ENCODE measurements around the gene HACD3.
A peak's percentile ranks its signal among the peaks of the same experiment; 100 is the strongest.
"Not testable (repeated sequence)": the region's sequence is repeated elsewhere in the genome, so short reads cannot be mapped to it uniquely, and the experiment has no call there.

The HACD3 gene

DNA sequence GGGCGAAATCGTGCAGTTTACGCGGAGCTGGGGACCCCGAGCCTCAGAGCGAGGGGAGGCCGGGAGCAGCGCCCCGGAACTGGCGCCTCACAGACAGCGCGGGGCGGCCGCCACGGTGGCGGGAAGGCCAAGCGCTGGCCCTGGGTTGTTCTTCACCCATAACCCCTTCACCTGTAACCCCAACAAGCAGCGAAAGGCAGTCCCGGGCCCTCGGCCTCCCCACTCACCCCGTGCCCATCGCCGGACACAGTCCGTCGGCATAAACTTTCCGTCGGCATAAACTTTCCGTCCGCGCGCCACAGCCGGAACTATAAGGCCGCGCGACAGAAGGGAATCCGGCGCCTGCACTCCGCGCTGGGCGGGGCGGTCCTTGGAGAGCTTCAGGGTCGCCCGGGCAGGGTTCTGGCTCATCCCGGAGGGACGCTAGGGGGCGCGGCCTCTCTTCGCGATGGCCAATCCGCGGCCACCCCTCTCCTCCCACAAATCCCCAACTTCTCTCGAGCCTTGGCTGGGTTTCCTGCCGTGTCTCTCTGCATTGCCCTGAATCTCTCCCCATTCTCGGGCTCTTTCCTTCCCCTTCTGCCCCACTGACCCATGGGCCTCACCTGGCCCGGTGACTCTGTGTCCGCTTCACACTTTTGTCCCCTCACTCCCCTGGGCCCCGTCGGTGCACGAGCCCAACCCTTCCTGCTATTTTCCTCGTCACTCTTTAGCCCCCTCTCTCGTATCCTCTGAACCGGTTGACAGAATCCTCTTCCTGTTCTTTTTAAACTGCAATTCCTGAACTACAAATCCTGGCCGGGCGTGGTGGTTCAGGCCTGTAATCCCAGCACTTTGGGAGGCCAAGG lies 80.8 kb downstream of the HACD3 start, which contains the start of gene INTS14:
INTS14 (minus strand) TSS at position 261 of the 848 bp plus-strand sequence. CDS start 3,751 bp downstream, outside the sequence.
- Histone ChIP-seq H3K36me3 (ENCODE audit: insufficient read depth, low read depth, low read length) (0 out of 2 replicates have a peak, but pooled peaks cover 10% of the 10 kb centered on the region), H3K9ac (ENCODE audit: low read depth, low read length) (peak within 1 kb of the TSS; percentile 94), H3K9me3 (ENCODE audit: insufficient read depth, low read depth, low read length) (no peaks in the 10 kb centered on the region), H3K4me1 (ENCODE audit: insufficient read depth, low read length) (peaks cover 7% of the 10 kb centered on the region; the same call in 1 of the 2 replicates), H3K27me3 (ENCODE audit: insufficient read depth, low read length) (no peaks in the 10 kb centered on the region), H3K4me3 (ENCODE audit: low read length) (peak within 1 kb of the TSS; percentile 91), H3K27ac (ENCODE audit: low read length) (peak within 1 kb of the TSS; percentile 73)

GRCh38 chr15:65611888-65612615 lies 81.8 kb downstream of the HACD3 start:
- Histone ChIP-seq H3K9me3 (ENCODE audit: insufficient read depth, low read depth, low read length) (no peaks in the 10 kb centered on the region), H3K4me1 (ENCODE audit: insufficient read depth, low read length) (peaks cover 7% of the 10 kb centered on the region; the same call in 1 of the 2 replicates), H3K27ac (ENCODE audit: low read length) (peak overlapping the region; percentile 73), H3K4me3 (ENCODE audit: low read length) (peak overlapping the region; percentile 91), H3K9ac (ENCODE audit: low read depth, low read length) (peak overlapping the region; percentile 94), H3K36me3 (ENCODE audit: insufficient read depth, low read depth, low read length) (0 out of 2 replicates have a peak, but pooled peaks cover 5% of the 10 kb centered on the region), H3K27me3 (ENCODE audit: insufficient read depth, low read length) (no peaks in the 10 kb centered on the region)

GRCh38 chr15:65612616-65612946 lies 82.3 kb downstream of the HACD3 start:
- Histone ChIP-seq H3K4me1 (ENCODE audit: insufficient read depth, low read length) (peaks cover 7% of the 10 kb centered on the region; the same call in 1 of the 2 replicates), H3K27ac (ENCODE audit: low read length) (no peak overlapping the region), H3K9ac (ENCODE audit: low read depth, low read length) (peak overlapping the region; percentile 94; the same call in 1 of the 2 replicates), H3K27me3 (ENCODE audit: insufficient read depth, low read length) (no peaks in the 10 kb centered on the region), H3K9me3 (ENCODE audit: insufficient read depth, low read depth, low read length) (no peaks in the 10 kb centered on the region), H3K4me3 (ENCODE audit: low read length) (no peak overlapping the region), H3K36me3 (ENCODE audit: insufficient read depth, low read depth, low read length) (no peaks in the 10 kb centered on the region)

DNA sequence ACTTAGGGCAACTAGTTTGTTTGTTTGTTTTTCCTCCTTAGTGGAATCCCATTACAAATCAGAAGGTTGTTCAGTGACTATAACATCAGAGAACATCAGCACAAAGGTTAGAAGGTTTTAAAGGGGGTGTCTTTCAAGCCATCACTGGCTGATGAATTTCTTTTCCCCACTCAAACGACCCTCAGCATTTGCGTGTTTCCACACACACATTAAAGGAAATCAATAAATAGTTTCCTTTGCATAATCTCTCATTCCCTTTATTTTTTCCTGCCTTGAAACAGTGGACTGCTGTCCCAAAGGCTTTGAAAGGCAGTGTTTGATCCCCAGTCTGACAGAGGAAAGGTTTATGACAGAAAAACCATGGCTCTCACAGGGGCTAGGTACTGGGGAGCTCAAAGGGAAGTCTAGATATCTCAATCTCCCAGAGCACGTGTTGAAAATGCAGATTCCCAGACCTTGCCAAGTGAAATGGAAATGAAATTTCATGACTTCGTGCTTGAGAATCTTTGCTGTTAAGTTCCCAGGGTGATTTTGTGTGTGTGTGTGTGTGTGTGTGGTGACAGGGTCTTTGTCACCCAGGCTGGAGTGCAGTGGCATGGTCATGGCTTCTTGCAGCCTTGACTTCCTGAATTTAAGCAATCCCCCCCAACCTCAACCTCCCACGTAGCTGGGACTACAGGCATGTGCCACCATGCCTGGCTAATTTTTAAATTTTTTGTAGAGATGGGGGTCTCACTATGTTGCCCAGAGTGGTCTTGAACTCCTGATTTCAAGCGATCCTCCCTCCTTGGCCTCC lies 82.9 kb downstream of the HACD3 start:
- no peak overlapping the region for H3K27ac ChIP-seq (ENCODE audit: low read length)
- no peaks in the 10 kb centered on the region for H3K9me3 ChIP-seq (ENCODE audit: insufficient read depth, low read depth, low read length)
- H3K4me3 ChIP-seq (ENCODE audit: low read length) = no peak overlapping the region
- H3K9ac ChIP-seq (ENCODE audit: low read depth, low read length) = no peak overlapping the region
- H3K4me1 ChIP-seq (ENCODE audit: insufficient read depth, low read length) = peaks cover 7% of the 10 kb centered on the region; the same call in 1 of the 2 replicates
- H3K27me3 ChIP-seq (ENCODE audit: insufficient read depth, low read length) = no peaks in the 10 kb centered on the region
- H3K36me3 ChIP-seq (ENCODE audit: insufficient read depth, low read depth, low read length) = no peaks in the 10 kb centered on the region

- not testable (repeated sequence) for H3K9me3 ChIP-seq (ENCODE audit: insufficient read depth, low read depth, low read length); H3K27ac ChIP-seq (ENCODE audit: low read length); H3K4me3 ChIP-seq (ENCODE audit: low read length); H3K36me3 ChIP-seq (ENCODE audit: insufficient read depth, low read depth, low read length); H3K9ac ChIP-seq (ENCODE audit: low read depth, low read length); H3K27me3 ChIP-seq (ENCODE audit: insufficient read depth, low read length)
- H3K4me1 ChIP-seq (ENCODE audit: insufficient read depth, low read length) = peaks cover 20% of the 10 kb centered on the region
Measured at GRCh38 chr15:65615887-65616286, 85.6 kb downstream of the HACD3 start.

DNA sequence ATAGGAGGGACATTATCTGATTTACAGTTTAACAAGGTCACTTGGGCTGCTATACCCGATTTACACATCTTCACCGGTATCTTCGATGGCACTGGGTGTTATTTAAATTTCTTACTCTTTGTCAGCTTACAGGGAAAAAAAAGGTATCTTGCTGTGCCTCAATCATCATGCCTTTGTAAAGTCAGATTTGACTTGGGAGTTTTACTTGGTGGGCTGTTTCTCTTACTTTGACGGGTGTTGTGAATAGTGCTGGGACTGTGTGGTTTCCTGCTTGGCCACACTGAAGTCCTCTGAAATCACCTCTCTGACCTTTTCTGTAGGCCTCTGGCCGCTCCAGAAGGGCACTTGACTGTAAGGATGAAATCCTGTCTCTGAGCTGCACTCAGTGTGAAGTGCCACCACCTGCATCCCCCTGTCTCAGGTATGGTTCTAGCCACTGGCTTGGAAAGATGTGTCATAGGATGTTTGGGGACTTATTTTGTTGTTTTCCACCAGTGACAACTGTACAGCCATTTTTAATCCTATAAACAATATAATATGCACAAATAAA lies 88.4 kb downstream of the HACD3 start:
- no peaks in the 10 kb centered on the region for H3K27me3 ChIP-seq (ENCODE audit: insufficient read depth, low read length)
- no peak overlapping the region for H3K9ac ChIP-seq (ENCODE audit: low read depth, low read length)
- no peaks in the 10 kb centered on the region for H3K36me3 ChIP-seq (ENCODE audit: insufficient read depth, low read depth, low read length)
- peak overlapping the region; percentile 34 for H3K4me3 ChIP-seq (ENCODE audit: low read length)
- no peaks in the 10 kb centered on the region for H3K9me3 ChIP-seq (ENCODE audit: insufficient read depth, low read depth, low read length)
- H3K4me1 ChIP-seq (ENCODE audit: insufficient read depth, low read length) = peaks cover 13% of the 10 kb centered on the region
- no peak overlapping the region for H3K27ac ChIP-seq (ENCODE audit: low read length)

DNA sequence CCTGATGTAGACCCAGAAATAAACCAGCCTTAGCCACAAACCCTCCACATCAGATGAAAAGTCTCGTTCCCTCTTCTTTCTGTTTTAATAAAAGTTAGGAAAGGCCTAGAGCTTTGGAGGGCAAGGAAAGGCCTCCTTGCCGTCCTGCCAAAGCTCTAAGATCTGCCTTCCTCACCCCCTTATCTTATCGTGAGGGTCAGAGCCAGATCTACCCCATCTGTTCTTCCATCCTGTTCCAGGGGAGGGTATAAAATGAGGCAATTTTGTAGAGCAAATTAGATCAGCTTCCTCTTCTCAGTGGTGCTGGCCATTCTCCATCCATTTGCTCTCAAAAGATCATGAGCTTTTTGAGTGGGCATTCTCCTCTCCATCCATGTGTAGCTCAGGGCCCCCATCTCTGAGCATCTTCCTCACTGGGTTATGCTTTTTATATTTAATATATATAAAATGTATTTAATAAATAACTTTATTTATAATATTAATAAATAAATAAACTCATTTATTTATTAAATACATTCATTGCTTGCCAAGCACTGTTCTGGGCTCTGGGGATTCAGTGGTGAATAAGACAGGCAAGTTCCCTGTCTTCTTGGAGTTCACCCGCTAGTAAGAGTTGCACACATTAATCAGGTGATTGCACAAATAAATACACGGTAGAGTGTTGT lies 89.5 kb downstream of the HACD3 start:
- Histone ChIP-seq H3K9me3 (ENCODE audit: insufficient read depth, low read depth, low read length) (no peaks in the 10 kb centered on the region), H3K36me3 (ENCODE audit: insufficient read depth, low read depth, low read length) (no peaks in the 10 kb centered on the region), H3K4me3 (ENCODE audit: low read length) (no peak overlapping the region), H3K4me1 (ENCODE audit: insufficient read depth, low read length) (peaks cover 13% of the 10 kb centered on the region), H3K27ac (ENCODE audit: low read length) (no peak overlapping the region), H3K27me3 (ENCODE audit: insufficient read depth, low read length) (no peaks in the 10 kb centered on the region), H3K9ac (ENCODE audit: low read depth, low read length) (no peak overlapping the region)

GRCh38 chr15:65620833-65621232 lies 90.6 kb downstream of the HACD3 start:
- no peak overlapping the region for H3K27ac ChIP-seq (ENCODE audit: low read length)
- no peak overlapping the region for H3K9ac ChIP-seq (ENCODE audit: low read depth, low read length)
- no peaks in the 10 kb centered on the region for H3K36me3 ChIP-seq (ENCODE audit: insufficient read depth, low read depth, low read length)
- H3K27me3 ChIP-seq (ENCODE audit: insufficient read depth, low read length) = no peaks in the 10 kb centered on the region
- no peak overlapping the region for H3K4me3 ChIP-seq (ENCODE audit: low read length)
- H3K9me3 ChIP-seq (ENCODE audit: insufficient read depth, low read depth, low read length) = no peaks in the 10 kb centered on the region
- peaks cover 13% of the 10 kb centered on the region for H3K4me1 ChIP-seq (ENCODE audit: insufficient read depth, low read length)

DNA sequence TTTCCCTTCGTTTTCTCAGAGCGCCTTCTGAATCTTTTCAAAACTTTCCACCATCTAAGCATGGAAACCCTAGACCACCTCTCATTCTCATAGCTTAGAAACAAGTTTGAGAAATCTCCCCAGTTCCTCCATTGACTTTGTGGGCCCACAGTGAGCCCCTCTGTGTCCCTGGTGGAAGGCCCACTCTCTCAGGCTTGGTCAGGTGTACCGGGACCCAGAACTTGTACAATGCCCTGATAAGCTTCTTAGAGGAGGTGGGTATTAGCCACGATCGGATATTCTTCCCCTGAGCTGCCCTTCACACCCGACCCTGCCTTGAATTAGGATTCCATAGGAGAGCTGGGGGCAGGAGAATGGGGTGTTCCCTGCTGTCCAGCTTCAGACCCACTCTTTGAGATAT lies 91.4 kb downstream of the HACD3 start, which contains the start of gene SLC24A1:
SLC24A1 (plus strand) TSS at position 301 of the 400 bp plus-strand sequence. CDS start 2,143 bp downstream, outside the sequence.
- Histone ChIP-seq H3K27ac (ENCODE audit: low read length) (no peak within 1 kb of the TSS), H3K27me3 (ENCODE audit: insufficient read depth, low read length) (no peaks in the 10 kb centered on the region), H3K4me3 (ENCODE audit: low read length) (no peak within 1 kb of the TSS), H3K4me1 (ENCODE audit: insufficient read depth, low read length) (peaks cover 13% of the 10 kb centered on the region), H3K36me3 (ENCODE audit: insufficient read depth, low read depth, low read length) (no peaks in the 10 kb centered on the region), H3K9ac (ENCODE audit: low read depth, low read length) (no peak within 1 kb of the TSS), H3K9me3 (ENCODE audit: insufficient read depth, low read depth, low read length) (no peaks in the 10 kb centered on the region)

DNA sequence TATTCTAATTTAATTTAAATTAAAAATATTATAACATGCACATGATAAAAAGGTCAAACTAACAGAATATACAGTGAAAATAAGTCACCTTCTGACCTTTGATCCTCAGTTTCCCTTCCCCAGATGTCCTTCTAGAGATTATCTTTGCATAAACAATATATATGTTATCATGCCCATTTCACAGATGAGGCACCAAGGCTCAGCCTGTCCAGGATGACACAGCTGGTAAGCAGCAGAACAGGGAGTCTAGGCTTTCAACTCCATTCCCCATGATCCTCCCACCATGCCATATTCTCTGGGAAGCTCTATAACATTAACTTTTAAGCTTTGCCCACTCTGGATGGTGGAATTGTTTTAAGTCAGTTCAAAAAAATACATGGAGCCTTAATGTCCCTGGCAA lies 92.8 kb downstream of the HACD3 start:
- no peaks in the 10 kb centered on the region for H3K27me3 ChIP-seq (ENCODE audit: insufficient read depth, low read length)
- H3K4me3 ChIP-seq (ENCODE audit: low read length) = no peak overlapping the region
- H3K9ac ChIP-seq (ENCODE audit: low read depth, low read length) = no peak overlapping the region
- H3K36me3 ChIP-seq (ENCODE audit: insufficient read depth, low read depth, low read length) = no peaks in the 10 kb centered on the region
- H3K27ac ChIP-seq (ENCODE audit: low read length) = no peak overlapping the region
- H3K4me1 ChIP-seq (ENCODE audit: insufficient read depth, low read length) = peaks cover 13% of the 10 kb centered on the region
- H3K9me3 ChIP-seq (ENCODE audit: insufficient read depth, low read depth, low read length) = no peaks in the 10 kb centered on the region

Measured in iPS-20b (cell line).